CD4-positive, alpha-beta T cell treated with Interleukin-6 at 100 ng/mL for 8 hours (primary cell): ENCODE results near the gene ACBD5.
A peak's percentile ranks its signal among the peaks of the same experiment; 100 is the strongest.
"Not testable (repeated sequence)": the region's sequence is repeated elsewhere in the genome, so short reads cannot be mapped to it uniquely, and the experiment has no call there.

Source experiments
- DNase-seq: peaks from one replicate; pipeline ENCODE4 v3.0.0-alpha.2; 2020; ENCODE audit warnings: mixed read lengths, low spot score

The ACBD5 gene

GRCh38 chr10:27241010-27241651, 534 bp upstream of the ACBD5 start:
- peak; percentile 15 for DNase-seq

- DNase-seq = not testable (repeated sequence)
Observed at GRCh38 chr10:27237531-27237930, 3.1 kb downstream of the ACBD5 start.

- not testable (repeated sequence) for DNase-seq
Observed at GRCh38 chr10:27236589-27237128, 3.9 kb downstream of the ACBD5 start.

DNA sequence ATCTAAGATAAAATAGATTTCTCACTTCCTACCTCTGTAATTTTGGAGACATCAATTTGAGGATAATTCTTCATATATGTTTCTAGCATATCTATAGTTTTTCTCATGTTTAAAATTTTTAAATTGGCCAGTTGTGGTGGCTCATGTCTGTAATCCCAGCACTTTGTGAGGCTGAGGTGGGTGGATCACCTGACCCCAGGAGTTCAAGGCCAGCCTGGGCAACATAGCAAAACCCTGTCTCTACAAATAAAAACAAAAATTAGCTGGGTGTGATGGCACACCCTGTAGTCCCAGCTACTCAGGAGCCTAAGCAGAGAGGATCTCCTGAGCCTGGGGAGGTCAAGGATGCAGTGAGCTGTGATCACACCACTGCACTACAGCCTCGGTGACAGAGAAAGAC, 4.9 kb downstream of the ACBD5 start:
- no peak for DNase-seq

DNA sequence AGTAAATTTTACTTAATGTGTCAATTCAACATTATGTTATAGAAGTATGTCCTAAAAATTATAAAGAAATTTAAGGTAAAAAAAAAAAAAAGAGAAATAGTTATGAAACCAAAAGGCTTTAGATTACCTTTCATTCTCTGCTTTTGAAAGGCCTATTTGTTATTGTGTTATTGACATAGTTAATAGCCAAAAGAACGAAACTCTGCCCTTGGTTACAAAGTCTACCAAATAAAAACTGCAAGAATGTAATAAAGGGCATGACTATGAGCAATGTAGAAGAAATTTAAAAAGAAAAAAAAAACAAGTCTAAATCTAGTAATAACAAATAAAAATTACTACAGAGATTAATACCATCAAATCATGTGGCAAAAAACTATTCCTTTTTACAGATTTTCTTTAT, 10.6 kb downstream of the ACBD5 start:
- DNase-seq = no peak

GRCh38 chr10:27225642-27226257, 14.8 kb downstream of the ACBD5 start:
- peak; percentile 3 for DNase-seq

DNA sequence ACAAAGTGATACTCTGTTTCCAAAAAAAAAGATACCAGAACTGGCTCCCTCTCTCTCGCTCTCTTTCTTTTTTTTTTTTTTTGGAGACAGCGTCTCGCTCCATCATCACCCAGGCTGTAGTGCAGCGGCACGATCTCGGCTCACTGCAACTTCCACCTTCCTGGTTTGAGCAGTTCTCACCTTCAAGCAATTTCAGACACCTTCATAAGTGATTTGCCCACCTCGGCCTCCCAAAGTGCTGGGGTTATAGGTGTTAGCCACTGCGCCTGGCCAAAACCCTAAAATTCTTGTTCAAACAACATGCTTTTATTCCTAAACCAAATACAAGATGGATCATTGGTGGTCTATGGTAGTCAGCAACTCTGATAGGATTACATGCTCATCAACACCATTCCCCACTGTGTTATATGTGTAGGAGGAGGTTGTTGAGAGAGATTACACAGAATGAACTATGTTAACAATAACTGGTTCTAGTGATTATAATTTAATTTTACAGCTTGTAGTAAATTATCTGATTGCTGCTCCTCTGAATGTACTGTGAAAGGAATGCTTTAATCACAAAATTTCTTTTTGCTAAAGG, 15.5 kb downstream of the ACBD5 start:
- DNase-seq = no peak

- peak; percentile 51 for DNase-seq
Observed at GRCh38 chr10:27223964-27224363, 16.6 kb downstream of the ACBD5 start.

DNA sequence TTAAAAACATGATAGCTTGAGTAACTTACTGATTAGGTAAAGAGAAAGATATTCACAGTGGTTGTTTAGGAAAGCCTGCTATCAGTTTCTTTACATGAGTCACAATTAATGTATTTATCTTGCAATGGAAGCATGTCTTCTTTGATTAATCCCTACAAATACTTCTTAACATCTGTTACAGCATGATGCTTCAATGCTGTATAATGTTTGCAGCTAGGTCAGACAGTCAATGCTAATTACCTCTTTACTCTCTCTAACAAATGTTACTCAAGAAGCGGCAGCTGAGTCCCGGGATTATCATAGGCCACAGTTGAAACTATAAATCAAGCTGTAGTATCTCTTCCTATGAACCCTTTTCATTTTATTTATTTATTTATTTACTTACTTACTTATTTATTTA, 33.2 kb downstream of the ACBD5 start:
- DNase-seq = no peak

DNA sequence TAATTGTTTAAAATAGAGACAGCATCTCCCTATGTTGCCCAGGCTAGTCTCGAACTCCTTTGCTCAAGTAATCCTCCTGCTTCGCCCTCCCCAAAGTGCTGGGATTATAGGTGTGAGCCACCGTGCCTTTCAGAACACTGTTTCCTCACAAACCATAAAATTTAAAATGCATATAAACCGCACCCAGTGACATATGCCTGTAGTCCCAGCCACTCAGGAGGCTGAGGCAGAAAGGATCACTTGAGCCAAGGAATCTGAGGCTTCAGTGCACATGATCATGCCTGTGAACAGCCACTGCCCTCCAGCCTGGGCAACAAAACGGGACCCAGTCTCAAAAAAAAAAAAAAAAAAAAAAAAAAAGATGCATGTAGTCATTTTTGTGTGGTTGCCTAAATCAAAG, 36.8 kb downstream of the ACBD5 start:
- no peak for DNase-seq

DNA sequence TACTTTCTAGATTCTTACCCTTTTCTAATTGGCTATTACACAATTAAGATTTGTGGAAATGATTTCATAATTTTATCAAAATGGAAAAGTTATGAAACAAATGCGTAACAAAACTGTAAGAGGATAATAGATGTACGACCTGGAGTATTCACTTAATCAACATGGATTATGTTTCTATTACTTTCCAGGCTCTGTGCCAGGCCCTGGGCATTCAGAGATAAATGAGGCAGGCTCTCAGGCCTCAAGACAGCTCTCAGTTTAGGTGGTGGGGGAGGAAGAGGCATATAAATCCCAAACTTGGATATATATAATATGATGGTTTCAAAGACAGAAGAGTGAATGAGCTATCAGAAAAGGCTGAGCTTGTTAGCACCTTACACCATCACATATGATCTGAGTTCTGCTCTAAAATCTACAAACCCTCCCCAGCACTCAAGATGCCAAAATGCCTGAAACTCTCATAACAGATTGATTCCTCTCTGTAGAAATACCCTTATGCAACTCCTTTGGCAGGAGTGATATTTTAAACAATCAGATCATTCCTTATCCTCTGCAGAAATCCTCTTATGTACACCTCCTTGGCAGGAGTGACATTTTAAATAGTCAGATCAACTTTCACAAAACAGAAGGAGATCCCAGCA, 42.5 kb downstream of the ACBD5 start:
- DNase-seq = no peak

- no peak for DNase-seq
Observed at GRCh38 chr10:27192284-27192683, 48.3 kb downstream of the ACBD5 start.

GRCh38 chr10:27190508-27190907, 50.1 kb downstream of the ACBD5 start:
- DNase-seq = no peak

DNA sequence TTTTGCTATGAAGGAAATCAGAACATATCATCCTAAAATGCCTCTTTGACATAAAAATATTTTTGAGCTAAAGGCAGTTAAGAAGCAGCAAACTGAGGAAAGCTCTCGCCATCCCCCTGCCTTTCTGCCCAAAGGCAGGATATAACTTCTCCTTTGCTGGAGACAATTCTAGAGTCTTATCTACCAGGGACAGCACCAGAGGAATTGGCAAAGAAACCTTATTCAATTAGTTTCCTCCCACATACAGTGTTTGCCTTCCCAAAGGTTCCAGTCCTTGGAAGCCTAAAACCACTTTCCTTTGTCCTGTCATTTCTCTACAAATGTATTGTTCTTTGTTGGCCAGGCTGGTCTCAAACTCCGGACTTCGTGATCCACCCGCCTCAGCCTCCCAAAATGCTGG, 51.7 kb downstream of the ACBD5 start:
- no peak for DNase-seq

DNA sequence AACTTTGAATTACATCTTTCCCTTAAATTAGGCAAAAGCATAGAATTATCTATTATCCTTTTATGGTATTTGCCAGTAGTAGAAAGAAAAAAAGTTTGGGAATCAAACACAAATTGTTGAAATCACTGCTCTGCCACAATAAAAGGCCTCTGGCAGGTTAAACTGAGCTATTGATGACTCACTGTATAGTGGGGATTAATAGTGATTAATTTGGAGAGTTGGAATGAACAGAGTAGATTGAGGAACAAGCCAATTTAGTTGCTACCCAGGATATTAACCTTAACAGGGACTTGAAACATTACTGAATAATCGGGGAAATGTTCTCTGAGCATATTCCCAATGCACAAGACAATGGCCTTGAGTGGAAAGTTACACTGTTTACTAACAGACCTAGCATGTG, 52.3 kb downstream of the ACBD5 start:
- no peak for DNase-seq

DNA sequence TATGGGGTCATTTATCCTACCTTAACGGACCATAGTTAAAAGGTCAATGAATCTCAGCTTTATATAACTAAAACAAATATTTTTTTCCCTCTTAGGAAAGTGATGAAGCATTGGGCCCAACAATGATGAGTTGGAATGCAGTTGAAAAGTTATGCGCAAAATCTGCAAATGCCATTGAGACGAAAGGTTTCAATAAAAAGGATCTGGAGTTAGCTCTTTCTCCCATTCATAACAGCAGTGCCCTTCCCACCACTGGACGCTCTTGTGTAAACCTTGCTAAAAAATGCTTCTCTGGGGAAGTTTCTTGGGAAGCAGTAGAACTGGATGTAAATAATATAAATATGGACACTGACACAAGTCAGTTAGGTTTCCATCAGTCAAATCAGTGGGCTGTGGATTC, 70.7 kb downstream of the ACBD5 start:
- no peak for DNase-seq

GRCh38 chr10:27158421-27158820, 82.2 kb downstream of the ACBD5 start:
- no peak for DNase-seq

DNA sequence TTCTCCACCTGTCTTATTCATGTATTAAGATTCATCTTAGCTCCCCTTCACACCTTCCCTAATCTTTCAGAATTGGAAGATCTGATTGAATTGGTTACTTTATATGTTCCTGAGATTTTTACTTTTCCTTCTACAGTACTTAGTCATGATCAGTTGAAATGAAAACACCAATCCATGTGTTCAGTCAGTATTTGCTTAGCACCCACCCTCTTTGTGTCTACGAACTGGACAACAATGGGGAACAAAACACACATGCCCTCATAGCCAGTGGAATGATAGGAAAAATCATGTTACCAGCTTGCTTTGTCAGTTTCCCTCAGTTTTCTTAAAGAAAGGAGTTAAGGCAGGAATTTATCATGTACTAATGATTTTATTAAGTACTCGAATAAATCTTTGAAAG, 83.4 kb downstream of the ACBD5 start:
- DNase-seq = no peak

DNA sequence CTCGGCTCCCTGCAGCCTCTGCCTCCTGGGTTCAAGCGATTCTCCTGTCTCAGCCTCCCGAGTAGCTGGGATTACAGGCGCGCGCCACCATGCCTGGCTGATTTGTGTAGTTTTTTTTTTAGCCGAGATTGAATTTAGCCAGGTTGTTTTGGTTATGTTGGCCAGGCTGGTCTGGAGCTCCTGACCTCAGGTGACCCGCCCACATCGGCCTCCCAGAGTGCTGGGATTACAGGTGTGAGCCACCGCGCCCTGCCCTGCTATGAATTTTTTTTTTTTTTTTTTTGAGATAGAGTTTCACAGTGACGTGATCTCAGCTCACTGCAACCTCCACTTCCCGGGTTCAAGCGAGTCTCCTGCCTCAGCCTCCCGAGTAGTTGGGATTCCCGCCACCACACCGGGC, 84.0 kb downstream of the ACBD5 start:
- DNase-seq = not testable (repeated sequence)

DNA sequence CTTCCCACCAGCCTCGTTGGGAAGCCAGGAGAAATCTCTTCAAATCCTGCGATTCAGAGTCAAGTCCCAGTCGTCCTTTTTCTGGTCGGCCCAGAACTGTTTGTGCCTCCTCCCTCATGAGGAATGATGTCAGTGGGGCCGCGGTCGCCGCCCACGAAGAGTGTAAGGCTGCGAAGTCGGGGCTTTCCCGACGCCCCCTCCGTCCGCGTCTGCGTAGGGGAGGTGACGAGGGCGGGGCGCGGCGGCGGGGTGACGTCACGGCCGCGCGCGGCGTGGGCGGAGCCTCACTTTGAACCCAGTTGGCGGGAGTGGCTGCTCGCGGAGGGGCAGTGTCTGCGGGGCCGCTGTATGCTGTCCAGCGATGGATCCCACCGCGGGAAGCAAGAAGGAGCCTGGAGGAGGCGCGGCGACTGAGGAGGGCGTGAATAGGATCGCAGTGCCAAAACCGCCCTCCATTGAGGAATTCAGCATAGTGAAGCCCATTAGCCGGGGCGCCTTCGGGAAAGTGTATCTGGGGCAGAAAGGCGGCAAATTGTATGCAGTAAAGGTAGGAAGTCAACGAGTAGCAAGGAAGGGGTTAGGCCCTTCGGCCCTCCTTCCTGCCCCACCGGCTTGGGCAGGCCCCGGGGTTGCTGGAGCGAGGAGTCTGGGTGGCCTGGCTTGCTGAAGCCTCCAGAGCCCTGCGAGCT, 85.4 kb downstream of the ACBD5 start, which contains the start of gene MASTL:
Gene MASTL, plus strand, starts transcription at position 287 of the 689 bp plus-strand sequence. Its CDS starts 75 bp downstream, at position 362.
- peak; percentile 93 for DNase-seq

- DNase-seq = peak; percentile 6
Observed at GRCh38 chr10:27153845-27154193, 86.8 kb downstream of the ACBD5 start.

GRCh38 chr10:27153329-27153728, 87.3 kb downstream of the ACBD5 start:
- no peak for DNase-seq
